PC-3 (cell line): ENCODE measurements around the gene KCNIP2. TPM values are rescaled to one million over a fixed set of nuclear protein-coding genes. Genes with fewer than 3 reads are reported as not detected.

ENCODE experiments used
- ATAC-seq: fragments of 200-7000 bp; cut with Tn5 transposase; 2 replicates; pipeline ENCODE4 v1.9.1; 2020; ENCODE audit warnings: mild to moderate bottlenecking, moderate library complexity
- Bru-seq: library from RNA; stranded (reverse); fragments of 400-500 nt; gene quantifications from one replicate; lab custom pipeline; 2021; lab: Mats Ljungman, UMichigan
- BruChase-seq, 2 experiments: library from RNA; stranded (reverse); fragments of 400-500 nt; gene quantifications; one replicate each; lab custom pipeline; 2021; lab: Mats Ljungman, UMichigan
- BruUV-seq: library from RNA; stranded (reverse); fragments of 400-500 nt; replicated peaks from 2 replicates; lab custom pipeline; 2021; lab: Mats Ljungman, UMichigan
- CTCF ChIA-PET: fragments of 300-600 bp; sonication (Branson Sonifier 250); formaldehyde crosslinking; loops from one replicate; lab custom pipeline; 2022; ENCODE audit warnings: antibody characterized with exemption; lab: Charles Lee
- POLR2A ChIA-PET: fragments of 300-600 bp; sonication (Branson Sonifier 250); formaldehyde crosslinking; loops from one replicate; lab custom pipeline; 2022; ENCODE audit warnings: antibody characterized with exemption; ENCODE audit not compliant: unreplicated experiment; lab: Charles Lee
- DNase-seq: peaks from one replicate; pipeline ENCODE4 v3.0.0-alpha.2; 2015
- H2AFZ ChIP-seq: fragments of 300-600 bp; sonication (generic); 2 replicates; pipeline ENCODE4 v1.6.0; 2016; ENCODE audit warnings: antibody characterized with exemption, low read length
- H3F3A ChIP-seq: fragments of 300-600 bp; sonication (generic); one replicate; pipeline ENCODE4 v1.6.0; 2017; ENCODE audit warnings: antibody characterized with exemption, low read length, control low read depth, mild to moderate bottlenecking; ENCODE audit not compliant: unreplicated experiment
- H3K27ac ChIP-seq: fragments of 300-600 bp; sonication (generic); 2 replicates; pipeline ENCODE4 v1.5.1; 2016; ENCODE audit warnings: mild to moderate bottlenecking, low read length
- H3K27me3 ChIP-seq: fragments of 300-600 bp; sonication (generic); 2 replicates; pipeline ENCODE4 v1.6.1; 2016; ENCODE audit warnings: low read length, mixed read lengths
- H3K36me3 ChIP-seq: fragments of 300-600 bp; sonication (generic); 2 replicates; pipeline ENCODE4 v1.6.1; 2016; ENCODE audit warnings: low read depth, mixed run types, low read length, mixed read lengths
- H3K4me1 ChIP-seq: fragments of 300-600 bp; sonication (generic); 2 replicates; pipeline ENCODE4 v1.5.1; 2016; ENCODE audit warnings: low read length; ENCODE audit not compliant: insufficient read depth
- H3K4me2 ChIP-seq: fragments of 300-600 bp; sonication (generic); 2 replicates; pipeline ENCODE4 v1.6.0; 2016; ENCODE audit warnings: low read length
- H3K4me3 ChIP-seq: fragments of 300-600 bp; sonication (generic); 2 replicates; pipeline ENCODE4 v1.5.1; 2016; ENCODE audit warnings: mild to moderate bottlenecking, low read length, mixed read lengths
- H3K79me2 ChIP-seq: fragments of 300-600 bp; sonication (generic); 2 replicates; pipeline ENCODE4 v1.6.1; 2017; ENCODE audit warnings: low read length, mixed read lengths
- H3K9ac ChIP-seq: fragments of 300-600 bp; sonication (generic); 2 replicates; pipeline ENCODE4 v1.6.0; 2016; ENCODE audit warnings: mild to moderate bottlenecking, low read length
- H3K9me2 ChIP-seq: fragments of 300-600 bp; sonication (generic); replicated peaks from 2 replicates; pipeline ENCODE4 v1.6.1; 2016; ENCODE audit warnings: mixed run types, low read length, mixed read lengths
- H3K9me3 ChIP-seq: fragments of 300-600 bp; sonication (generic); 2 replicates; pipeline ENCODE4 v1.6.1; 2016; ENCODE audit warnings: low read length, mixed read lengths
- H4K20me1 ChIP-seq: fragments of 300-600 bp; sonication (generic); 2 replicates; pipeline ENCODE4 v1.6.1; 2016; ENCODE audit warnings: low read length, mixed read lengths
- CTCF ChIP-seq: fragments of 300-600 bp; sonication (generic); conservative IDR thresholded peaks from 2 replicates; pipeline ENCODE4 v1.5.1; 2017; ENCODE audit warnings: antibody characterized with exemption, low read depth, mild to moderate bottlenecking, low read length
- EZH2 ChIP-seq: fragments of 300-600 bp; sonication (generic); IDR thresholded peaks from one replicate; pipeline ENCODE4 v1.6.1; 2017; ENCODE audit warnings: antibody characterized with exemption, mild to moderate bottlenecking, low read length; ENCODE audit not compliant: unreplicated experiment
- EZH2phosphoT487 ChIP-seq: fragments of 300-600 bp; sonication (generic); IDR thresholded peaks from 2 replicates; pipeline ENCODE4 v1.6.1; 2018; ENCODE audit warnings: mild to moderate bottlenecking, antibody characterized with exemption, low read length, borderline replicate concordance
- intact Hi-C: fragments of 100-400 bp; cut with micrococcal nuclease; formaldehyde crosslinking; loops from 2 replicates; pipeline ENCODE4 v1.9.0; 2023
- long read RNA-seq: library from polyadenylated mRNA; unstranded; transcript quantifications from one replicate; pipeline ENCODE4 v2.0.0, GENCODE V29; 2021; ENCODE audit not compliant: unreplicated experiment
- total RNA-seq: library from RNA; depleted of rRNA; stranded (reverse); fragments of >200 nt; gene quantifications from 2 replicates; pipeline ENCODE4 v1.2.3, GENCODE V29; 2014; rRNA removed

Gene KCNIP2
- total RNA-seq = 0.46 and 1.5 TPM in 2 replicates
- Bru-seq, nascent RNA = percentile 59 among the genes with signal in this experiment
- percentile 84 among the genes with signal in this experiment for BruChase-seq, experiment 1, labeled RNA remaining after a 6-hour chase
- BruChase-seq, experiment 2, labeled RNA remaining after a 2-hour chase = percentile 77 among the genes with signal in this experiment
- long read RNA-seq, partial matches to known transcripts = 0 of 4 reads
- long read RNA-seq, other reads (novel, unspliced or antisense) = 2 of 4 reads

- Histone ChIP-seq H3F3A (no peaks in the 10 kb centered on the region), H3K9me3 (no peaks in the 10 kb centered on the region), H3K36me3 (no peaks in the 10 kb centered on the region), H3K9me2 (no peaks in the 10 kb centered on the region), H3K4me3 (no peak within 1 kb of the TSS), H3K9ac (no peak within 1 kb of the TSS), H3K27me3 (no peaks in the 10 kb centered on the region), H3K4me2 (no peak within 1 kb of the TSS), H3K79me2 (no peaks in the 10 kb centered on the region), H3K4me1 (peaks cover 14% of the 10 kb centered on the region), H3K27ac (no peak within 1 kb of the TSS), H4K20me1 (no peaks in the 10 kb centered on the region), H2AFZ (no peak within 1 kb of the TSS)
- no peak for ATAC-seq
- ChIA-PET CTCF (interaction anchor here (0.6 kb wide), 1 partner anchor 233 kb away, joined by 8 read pairs; no protein-coding TSS in a partner anchor), POLR2A (no interaction called here)
- BruUV-seq = no TSS peak
- TF ChIP-seq EZH2 (no peak), CTCF (peak; percentile 26; the same call in 1 of the 2 replicates), EZH2phosphoT487 (no peak)
- intact Hi-C loops = no loop called here
- DNase-seq = no peak
Measured at GRCh38 chr10:101843032-101844021, at the start of gene KCNIP2. TSS of gene KCNIP2 (minus strand) at chr10:101843800. CDS start at chr10:101843568, 232 bp downstream.

GRCh38 chr10:101892782-101893391 is 49.3 kb upstream of the KCNIP2 start:
- H3K27ac ChIP-seq = no peak overlapping the region
- intact Hi-C loops = no loop called here
- no peak overlapping the region for H3K4me2 ChIP-seq
- H4K20me1 ChIP-seq = no peaks in the 10 kb centered on the region
- TF ChIP-seq CTCF (no peak), EZH2 (no peak), EZH2phosphoT487 (no peak)
- POLR2A ChIA-PET = interaction anchor here (0.6 kb wide), 1 partner anchor 235 kb away, joined by 4 read pairs; no protein-coding TSS in a partner anchor
- no peaks in the 10 kb centered on the region for H3K79me2 ChIP-seq
- H2AFZ ChIP-seq = no peak overlapping the region
- no peaks in the 10 kb centered on the region for H3F3A ChIP-seq
- no peaks in the 10 kb centered on the region for H3K9me2 ChIP-seq
- no peak overlapping the region for H3K4me3 ChIP-seq
- no TSS peak for BruUV-seq
- CTCF ChIA-PET = no interaction called here
- no peaks in the 10 kb centered on the region for H3K9me3 ChIP-seq
- ATAC-seq (no peak), DNase-seq (no peak)
- H3K27me3 ChIP-seq = no peaks in the 10 kb centered on the region
- peaks cover 4% of the 10 kb centered on the region for H3K4me1 ChIP-seq
- no peaks in the 10 kb centered on the region for H3K36me3 ChIP-seq
- no peak overlapping the region for H3K9ac ChIP-seq
